Brain pericyte (primary cell): ENCODE data around the gene HS3ST5.

Experiments
- DNase-seq: peaks from one replicate; pipeline ENCODE4 v3.0.0-alpha.2; 2012; ENCODE audit warnings: low read depth, low spot score

HS3ST5 gene, protein sequence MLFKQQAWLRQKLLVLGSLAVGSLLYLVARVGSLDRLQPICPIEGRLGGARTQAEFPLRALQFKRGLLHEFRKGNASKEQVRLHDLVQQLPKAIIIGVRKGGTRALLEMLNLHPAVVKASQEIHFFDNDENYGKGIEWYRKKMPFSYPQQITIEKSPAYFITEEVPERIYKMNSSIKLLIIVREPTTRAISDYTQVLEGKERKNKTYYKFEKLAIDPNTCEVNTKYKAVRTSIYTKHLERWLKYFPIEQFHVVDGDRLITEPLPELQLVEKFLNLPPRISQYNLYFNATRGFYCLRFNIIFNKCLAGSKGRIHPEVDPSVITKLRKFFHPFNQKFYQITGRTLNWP

DNA sequence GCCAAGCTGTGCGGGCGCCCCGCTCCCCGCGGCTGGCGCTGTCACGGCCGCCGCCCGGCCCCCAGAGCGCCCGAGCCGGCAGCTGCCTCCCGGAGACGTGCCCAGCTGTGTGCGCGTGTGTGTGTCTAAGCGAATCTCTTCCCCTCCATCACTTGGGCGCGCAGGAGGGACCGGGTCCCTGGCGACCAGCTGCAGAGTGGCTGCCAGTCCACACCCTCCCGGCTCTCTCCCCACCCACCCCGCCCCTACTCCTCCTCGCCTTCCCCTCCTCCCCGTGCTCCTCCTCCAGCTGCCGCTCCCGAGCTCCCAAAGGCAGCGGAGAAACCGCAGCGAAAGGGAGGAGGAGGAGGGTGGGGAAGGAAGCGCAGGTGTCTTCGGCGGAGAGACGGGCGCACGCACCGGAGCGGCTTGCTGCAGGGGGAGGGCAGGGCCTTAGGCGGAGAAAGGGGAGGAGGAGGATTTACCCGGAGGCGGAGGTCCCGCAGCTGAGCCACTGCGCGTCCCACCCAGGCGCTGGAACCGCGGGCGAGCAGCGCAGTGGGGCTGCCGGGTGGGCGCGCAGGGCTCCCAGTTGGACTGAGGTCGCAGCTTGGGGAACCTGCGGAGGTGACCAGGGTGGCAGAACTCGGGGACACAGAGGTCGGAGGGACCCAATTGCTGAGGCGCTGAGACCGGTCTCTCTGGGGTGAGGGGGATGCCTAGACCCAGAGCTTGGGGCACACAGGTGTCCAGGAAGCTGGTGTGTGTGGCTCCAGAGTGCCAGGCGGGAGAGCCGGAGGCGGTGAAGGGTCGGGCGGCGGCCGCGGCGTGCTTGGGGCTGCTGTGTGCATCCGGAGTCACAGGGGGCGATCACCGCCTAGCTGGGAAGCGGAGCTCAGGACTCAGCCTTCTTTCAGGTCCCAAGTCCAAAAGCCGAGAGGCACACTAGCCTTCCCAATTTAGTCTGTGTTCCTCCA is at the start of gene HS3ST5:
Gene HS3ST5, minus strand, starts transcription at position 198 of the 956 bp plus-strand sequence. CDS start 280,178 bp downstream, outside the sequence.
- DNase-seq = no peak

DNA sequence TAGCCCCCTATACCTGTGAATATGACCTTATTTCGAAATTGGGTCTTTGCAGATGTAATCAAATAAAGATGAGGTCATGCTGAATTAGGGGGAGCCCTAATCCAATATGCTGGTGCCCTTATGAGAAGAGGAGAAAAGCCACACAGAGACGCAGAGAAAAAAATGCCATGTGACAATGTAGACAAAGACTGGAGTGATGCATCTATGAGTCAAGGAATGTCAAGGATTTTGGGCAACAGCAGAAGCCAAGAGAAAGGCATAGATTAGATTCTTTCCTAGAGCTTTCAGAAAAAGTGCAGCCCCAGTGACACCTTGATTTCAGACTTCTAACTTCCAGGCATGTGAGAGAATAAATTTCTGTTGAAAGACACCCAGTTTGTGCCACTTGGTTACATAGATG is 47.4 kb upstream of the HS3ST5 start:
- no peak for DNase-seq

DNA sequence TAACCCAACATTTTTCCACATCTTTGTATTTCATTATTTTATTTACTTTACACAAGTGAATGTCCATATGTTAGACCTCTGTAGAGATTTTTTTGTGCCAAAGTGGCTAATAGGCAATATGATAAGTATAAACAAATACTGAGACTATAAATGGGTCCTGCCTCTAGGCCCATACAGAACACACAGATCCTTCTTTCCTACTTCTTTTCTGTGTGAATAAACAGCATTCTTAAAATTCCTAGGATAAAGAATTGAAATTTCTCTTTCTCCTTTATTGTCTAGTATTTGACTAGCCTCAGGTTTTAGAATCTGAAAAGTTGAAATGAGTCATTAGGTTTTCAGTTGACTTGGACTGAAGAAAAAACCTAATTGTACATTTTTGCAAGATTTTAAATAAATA is 46.3 kb upstream of the HS3ST5 start:
- no peak for DNase-seq

DNA sequence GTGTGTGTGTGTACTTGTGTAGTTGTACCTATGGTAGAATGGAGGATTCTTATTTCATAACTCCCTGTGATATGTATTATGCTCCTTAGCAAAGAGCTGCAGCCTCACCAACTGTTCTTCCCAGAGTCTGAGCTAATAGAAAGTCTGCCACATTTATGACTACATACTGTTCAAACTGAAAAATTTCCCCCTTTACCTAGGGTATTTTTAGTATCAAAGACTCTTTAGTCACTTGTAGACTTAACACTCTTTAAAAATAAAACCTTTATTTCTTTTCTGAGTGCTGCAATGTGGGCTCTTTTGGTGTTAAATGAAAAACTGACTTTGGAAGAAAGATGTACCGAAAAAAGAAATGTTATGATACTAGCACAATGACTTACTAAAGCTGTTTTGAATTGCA is 39.6 kb upstream of the HS3ST5 start:
- no peak for DNase-seq

DNA sequence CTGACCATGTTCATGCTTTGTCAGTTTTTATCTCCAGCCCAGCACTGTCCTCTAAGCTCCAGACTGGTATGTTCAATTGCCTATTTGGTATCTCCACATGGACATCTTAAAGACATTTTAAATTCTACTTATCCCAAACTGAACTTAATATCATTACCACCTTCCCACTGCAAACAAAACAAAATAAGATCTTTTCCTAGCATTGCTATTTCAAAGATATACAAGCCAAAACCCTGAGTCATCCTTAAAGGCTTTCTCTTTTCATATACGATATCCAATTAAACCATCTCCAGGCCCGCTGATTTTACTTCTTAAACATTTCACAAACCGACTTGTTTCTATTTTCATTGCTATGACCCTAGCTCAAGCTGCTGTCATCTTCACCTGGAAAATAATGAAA is 35.1 kb upstream of the HS3ST5 start:
- no peak for DNase-seq

DNA sequence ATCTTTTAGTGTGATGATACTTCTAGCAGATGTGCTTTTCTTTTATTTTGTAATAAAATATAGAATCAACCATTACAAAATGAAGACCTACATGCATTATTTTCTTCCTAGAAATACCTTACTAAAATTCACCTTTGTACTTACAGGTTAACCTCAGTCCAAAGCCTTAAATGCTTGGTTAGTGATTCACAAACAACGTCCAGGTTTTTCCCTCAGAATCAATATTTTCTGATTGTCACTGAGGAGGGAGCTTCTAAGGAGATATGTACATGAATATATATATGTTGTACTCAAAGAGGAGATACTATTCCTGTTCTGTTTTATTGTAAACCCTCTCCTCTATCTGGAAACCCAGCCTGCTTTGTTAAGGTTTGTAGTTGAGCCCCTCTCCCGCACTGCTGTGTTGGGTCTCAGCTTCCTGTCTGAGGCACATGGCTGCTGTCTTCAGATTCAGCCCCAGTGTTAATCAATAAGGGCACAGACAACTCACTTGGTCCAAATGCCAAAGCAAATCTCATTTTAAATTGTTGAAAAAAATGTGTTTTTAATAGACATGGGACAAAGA is 33.9 kb upstream of the HS3ST5 start:
- no peak for DNase-seq

DNA sequence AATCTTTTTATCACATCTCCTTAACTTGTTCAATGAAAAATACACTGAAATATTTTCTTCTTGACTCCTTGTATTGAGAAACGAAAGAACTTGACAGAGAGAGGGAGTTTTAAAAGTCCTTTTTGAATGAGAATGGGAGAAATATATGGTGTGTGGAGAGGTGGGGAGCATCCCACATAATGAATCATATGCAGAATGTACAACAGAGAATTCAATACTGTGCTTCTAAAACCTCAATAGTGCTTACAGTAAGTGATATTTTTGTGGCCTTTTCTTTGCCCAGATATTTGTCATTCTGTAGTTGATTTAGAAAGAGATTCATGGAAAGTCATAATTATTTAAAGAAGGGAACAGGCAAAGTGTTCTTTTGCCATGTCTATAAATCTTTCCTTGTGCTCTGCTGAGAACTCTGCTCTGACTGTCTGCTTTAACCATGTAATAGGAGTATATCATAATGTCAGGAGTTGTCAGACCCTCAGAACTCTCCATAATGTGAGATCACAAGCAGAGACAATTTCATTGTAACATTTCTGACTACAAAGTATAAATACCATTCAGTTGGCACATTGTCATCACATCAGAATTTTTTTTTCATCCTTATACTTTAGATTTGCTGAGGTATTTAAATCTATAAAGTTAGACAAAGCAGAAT is 32.8 kb upstream of the HS3ST5 start:
- DNase-seq = no peak

DNA sequence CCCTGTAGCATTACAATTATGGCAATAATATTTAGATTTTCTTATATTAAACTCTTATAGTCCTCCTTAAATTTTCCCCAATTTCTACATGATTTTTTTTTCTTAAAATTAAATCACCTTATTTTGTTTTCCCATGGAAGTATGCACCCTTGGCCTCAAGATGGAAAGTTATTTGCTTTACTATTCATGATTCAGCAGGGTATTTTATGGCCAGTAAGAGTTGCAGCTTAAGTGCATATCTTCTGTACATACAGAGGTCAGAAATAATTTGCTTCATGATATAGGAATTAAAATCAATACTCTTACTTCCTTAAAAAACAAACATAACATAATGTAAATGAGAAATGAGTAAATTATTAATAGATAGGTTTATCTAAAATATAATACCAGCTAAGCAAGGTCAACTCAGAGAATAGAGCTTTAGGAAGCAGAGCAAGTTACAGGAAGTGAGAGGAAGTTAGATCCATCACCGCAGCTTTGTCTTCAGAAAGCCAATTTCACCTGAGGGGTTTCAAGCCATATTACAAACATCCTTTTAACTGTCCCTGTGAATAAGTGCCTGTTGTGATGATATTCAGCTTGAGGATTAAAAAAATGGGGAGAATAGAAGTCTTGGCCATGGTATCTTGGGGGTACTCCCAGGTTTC is 24.6 kb upstream of the HS3ST5 start:
- no peak for DNase-seq

DNA sequence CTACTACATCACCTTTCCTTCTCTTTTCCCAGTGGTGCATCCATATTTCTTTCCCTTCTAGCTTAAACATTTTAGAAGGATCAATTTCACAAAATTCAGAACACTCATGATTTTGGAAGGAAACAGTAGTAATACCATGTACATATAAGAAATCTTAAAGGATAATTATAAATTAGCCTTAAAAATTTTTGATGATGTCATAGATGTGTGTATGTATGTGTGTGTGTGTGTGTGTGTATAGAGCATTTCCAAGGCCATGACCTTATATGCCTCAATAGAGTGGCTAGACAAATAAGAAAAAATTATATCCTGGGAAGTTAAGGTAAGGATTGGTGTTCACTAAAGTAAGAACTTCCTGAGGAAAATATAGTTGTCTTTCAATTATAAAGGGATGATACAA is 24.1 kb upstream of the HS3ST5 start:
- DNase-seq = no peak

DNA sequence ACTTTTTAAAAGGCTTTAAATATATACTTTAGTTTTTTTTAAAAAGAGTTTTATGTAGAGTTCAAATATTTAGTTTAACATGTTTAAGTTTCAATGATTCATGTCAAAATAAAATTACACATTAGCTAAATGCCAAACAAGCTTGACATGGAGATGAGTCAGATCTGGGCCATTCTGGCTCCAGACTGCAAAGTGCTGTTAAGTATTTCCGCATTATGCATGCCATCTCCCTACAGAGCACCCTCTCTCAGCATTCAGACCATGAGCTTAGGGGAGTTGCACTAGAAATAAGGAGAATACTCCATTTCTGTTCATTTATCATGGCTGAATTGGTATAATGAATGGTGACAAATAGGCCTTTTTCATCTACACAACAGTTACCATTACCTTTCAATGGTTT is 21.5 kb upstream of the HS3ST5 start:
- no peak for DNase-seq

DNA sequence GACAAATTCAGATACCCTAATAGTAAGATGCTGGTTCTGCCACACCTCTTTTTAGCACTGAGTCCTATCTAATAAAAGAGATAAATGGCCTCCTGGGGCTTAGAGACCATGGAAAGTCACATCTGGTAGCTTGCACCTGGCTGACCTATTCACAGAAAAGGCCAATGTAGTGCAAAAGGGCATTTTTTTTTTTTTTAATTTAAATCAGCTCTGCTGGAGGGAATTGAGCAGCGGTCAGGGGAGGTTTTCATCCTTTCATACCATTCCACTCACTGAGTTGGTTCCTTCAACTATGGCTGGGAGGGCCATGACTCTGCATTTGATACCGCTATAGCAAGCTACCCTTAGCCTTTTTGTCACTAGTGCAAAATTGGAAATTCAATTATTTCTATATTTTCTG is 20.1 kb upstream of the HS3ST5 start:
- no peak for DNase-seq

DNA sequence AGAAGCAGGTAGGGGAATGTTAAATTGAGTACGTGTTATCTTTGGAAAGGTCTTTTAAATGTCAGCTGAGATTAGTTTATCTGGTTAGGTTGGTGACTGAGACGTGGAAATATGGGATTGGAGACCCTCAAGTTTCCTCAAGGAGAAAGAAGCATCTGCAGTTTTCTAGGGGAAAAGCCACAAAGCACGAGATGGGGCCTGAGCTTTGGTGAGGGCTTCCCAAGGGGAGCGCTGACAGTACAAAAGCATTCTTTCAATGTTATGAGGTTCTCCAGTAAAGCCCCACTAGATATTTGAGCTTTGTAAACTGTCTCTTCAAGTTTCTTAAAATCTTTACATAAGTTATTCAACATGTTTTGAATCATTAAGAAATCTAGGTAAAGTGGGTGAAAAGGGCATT is 19.6 kb upstream of the HS3ST5 start:
- no peak for DNase-seq

DNA sequence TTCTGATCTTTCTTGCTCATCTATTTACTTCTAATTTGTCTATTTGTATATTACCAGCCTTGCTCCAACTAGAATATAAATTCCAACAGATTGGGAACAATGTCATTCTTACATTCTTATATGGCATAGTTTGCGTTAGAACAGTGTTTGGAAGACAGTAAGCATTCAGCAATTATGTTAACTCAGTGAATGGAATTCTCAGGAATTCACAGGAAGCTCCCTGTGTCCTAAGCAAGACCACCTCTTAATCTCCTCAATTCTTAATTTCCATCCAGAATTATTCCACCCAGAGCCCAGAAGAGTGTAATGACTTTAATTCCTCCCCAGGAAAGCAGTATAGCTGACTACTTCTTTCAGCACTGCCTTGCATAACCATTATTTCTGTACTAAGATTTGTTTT is 18.2 kb upstream of the HS3ST5 start:
- DNase-seq = no peak

DNA sequence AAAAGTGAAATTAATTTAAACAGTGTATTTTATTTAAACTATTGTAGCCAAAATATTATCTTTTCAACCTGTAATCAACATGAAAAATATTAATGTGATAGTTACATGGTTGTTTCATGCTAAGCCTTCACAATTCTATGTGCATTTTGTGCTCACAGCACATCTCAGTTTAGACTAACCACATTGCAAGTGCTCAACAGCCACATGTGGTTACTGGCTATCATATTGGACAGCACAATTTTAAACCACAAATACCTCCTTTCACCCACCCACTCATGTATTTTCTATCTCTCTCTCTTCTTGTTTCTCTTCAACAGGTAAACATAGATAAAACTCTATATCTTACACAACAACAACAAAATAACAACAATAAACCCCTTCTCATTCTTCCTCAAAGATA is 12.5 kb upstream of the HS3ST5 start:
- no peak for DNase-seq

DNA sequence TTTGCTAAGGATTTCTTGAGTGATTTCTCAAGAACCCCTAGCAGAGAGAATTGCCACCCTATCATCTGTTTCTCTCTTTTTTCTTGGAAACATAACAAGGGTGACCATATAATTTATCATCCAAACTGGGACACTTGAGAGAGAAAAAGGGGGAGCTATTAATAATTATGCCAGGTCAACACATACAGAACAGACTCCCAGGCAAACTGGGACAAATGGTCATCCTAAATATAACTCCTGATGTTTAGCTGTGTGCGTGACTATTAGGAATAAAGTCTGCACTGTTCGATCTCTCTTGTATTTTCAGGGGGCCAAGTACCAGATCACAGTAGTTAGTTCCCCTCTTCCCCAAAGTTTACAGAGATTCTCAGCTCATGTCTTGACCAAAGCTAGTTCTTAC is 11.7 kb upstream of the HS3ST5 start:
- no peak for DNase-seq

DNA sequence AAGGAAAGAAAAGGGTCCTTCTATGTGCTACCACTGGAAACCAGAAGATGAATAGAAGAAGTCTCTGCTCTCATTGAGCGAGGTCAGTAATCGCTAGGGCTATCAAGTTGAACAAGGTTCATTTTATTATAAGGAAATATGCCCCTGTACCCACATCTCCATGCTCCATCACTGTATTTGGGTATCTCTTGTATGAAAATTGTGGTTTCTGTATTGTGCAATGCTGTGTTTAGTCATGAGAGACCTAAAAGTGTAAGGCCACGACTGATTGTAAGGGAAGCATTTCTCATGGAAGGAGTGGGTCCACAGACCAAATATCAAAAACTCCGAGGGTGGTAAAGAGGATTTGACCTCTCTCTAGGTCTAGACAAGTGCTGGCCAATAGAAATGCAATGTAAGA is 3.6 kb upstream of the HS3ST5 start:
- DNase-seq = no peak

DNA sequence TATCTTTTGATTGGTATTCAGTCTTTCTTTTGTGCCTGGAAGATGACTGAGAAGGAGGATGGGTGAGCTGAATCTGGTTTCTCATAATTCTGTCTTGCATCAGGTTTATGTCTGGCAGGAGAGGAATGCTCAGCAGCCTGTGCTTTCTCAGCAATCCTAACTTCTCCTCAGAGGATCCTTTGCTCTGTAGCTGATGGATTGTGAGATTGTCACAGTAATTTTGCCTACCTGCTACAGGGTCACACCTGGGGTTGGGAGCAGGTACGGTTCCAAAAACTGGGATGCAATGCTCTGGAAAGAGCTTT is 2.1 kb upstream of the HS3ST5 start:
- no peak for DNase-seq

DNA sequence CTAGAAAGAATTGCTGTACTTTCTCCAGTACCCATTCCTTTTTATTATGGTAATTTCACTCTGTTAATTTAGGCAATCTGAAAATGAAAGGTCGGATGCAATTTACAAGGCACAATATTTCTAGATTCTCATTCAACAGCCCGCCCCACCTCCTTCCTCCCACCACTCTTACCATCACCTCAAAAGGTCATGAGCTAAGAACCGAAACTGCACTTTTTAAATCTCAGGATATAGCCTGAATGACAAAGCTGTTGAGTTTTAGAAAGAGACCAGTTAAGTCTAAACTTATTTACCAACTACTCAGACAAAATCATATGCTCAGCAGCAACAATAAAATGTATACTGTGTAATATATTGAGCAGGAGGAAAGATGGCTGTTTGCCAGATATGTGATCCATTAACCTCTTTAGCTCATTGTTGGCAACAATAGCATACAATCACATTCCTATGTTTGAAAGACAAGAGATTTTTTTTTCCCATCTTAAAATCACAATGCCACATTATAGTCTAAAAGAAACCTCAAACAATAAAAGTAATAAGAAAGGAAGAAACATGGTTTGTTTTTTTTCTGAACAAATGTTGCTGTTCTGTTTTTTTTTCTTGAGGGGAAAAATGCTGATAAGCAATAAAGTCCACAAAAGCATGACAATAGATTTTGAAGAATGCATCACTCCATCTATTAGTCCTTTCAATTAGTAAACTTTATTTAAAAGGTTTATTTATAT is 1.6 kb upstream of the HS3ST5 start:
- no peak for DNase-seq

DNA sequence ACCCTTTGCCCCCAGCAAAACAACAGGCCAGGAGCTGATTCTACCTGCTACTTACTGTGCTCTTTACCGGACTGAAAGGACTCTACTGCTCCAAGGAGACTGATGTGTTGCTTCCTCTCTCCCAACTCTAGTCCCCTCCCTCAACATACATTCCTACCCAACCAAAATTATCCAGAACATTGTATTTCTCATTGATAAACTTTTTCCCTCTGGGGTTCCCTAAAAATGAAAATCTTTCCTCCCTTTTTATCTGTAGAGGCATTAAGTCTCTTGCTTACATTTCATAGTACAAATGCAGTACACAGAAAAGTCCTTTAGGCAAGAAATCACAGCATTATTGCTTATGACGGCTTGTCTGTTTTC is 940 bp upstream of the HS3ST5 start:
- DNase-seq = no peak

DNA sequence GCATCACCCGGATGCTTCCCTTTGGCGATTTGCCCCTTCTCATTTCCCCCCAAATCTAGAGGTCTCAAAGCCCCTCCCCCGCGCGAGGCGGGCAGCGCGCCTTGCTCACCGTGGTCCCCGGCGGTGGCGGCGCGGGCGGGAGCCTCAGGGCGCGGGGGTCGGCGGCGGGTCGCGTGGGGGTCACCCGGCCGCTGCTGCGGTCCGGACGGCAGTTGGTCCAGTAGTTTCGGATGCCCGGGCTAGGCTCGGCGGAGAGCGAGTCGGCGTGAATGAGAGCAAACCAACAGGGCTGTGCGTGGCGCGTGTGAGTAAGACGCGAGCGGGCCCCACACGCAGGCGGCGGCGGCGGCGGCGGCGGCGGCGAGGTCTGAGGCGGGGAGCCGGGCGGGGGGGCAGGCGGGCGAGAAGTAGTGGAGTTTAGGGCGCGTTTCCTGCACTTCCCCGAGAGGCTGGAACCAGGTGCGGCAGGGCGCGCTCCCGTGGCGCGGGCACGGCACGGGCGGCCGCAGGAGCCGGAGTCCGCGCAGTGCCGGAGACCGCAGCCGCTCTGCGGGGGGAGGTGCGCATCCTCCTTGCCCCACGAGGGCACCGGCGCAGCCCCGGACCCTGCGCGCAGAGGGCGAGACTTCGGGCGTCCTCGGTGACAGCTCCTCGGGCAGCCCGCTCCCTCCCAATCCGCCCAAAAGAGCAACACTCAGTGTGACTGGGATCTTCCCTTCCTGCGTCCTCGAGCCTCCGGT is 567 bp downstream of the HS3ST5 start:
- no peak for DNase-seq
